HCT116 (cell line): ENCODE data around the gene RPTOR. TPM values are rescaled to one million over a fixed set of nuclear protein-coding genes. Genes with fewer than 3 reads are reported as not detected.

ENCODE experiments used
- ATAC-seq: fragments of 200-7000 bp; cut with Tn5 transposase; 2 replicates; pipeline ENCODE4 v1.9.1; 2020; ENCODE audit warnings: mild to moderate bottlenecking, moderate library complexity
- BruUV-seq: library from RNA; stranded (reverse); fragments of 400-500 nt; replicated peaks from 2 replicates; lab custom pipeline; 2021; lab: Mats Ljungman, UMichigan
- CTCF ChIA-PET: fragments of 300-600 bp; sonication (Branson Sonifier 250); formaldehyde crosslinking; loops from one replicate; lab custom pipeline; 2021; ENCODE audit warnings: antibody characterized with exemption; lab: Charles Lee
- POLR2A ChIA-PET: fragments of 300-600, 350-600 bp; sonication (Branson Sonifier 250); formaldehyde crosslinking; loops from one replicate; lab custom pipeline; 2021; ENCODE audit warnings: antibody characterized with exemption; lab: Charles Lee
- RAD21 ChIA-PET, 2 experiments: fragments of 300-600 bp; sonication (Branson Sonifier 250); formaldehyde crosslinking; loops; one replicate each; lab custom pipeline; 2023; ENCODE audit warnings: low total read pairs in 2 of 2; ENCODE audit not compliant: uncharacterized antibody in 2 of 2, unreplicated experiment in 2 of 2, low non-redundant PET in 1 of 2; lab: Charles Lee
- DNase-seq: peaks from one replicate; pipeline ENCODE4 v3.0.0-alpha.2; 2010; ENCODE audit warnings: low read depth, low spot score
- H2AFZ ChIP-seq: fragments of 200-600 bp; shearing (Covaris generic), sonication (generic); 2 replicates; pipeline ENCODE4 v1.6.1; 2017; ENCODE audit warnings: low read depth, mixed run types, mixed read lengths, antibody characterized with exemption, low read length; ENCODE audit not compliant: poor library complexity, severe bottlenecking
- H3K27ac ChIP-seq: 2 replicates; pipeline ENCODE4 v1.5.1; 2012; ENCODE audit warnings: low read depth, low read length
- H3K27me3 ChIP-seq: fragments of 200-600 bp; sonication (generic); 2 replicates; pipeline ENCODE4 v1.6.1; 2016; ENCODE audit warnings: mixed run types, low read length, mixed read lengths; ENCODE audit not compliant: insufficient read depth
- H3K36me3 ChIP-seq, 2 experiments: fragments of 200-500 bp in 1 of 2; fragments of 200-600 bp in 1 of 2; sonication (Bioruptor generic) in 1 of 2; sonication (generic) in 1 of 2; 2 replicates each; pipeline versions ENCODE4 v1.5.1 to v1.6.1; 2014 to 2016; ENCODE audit warnings: low read length in 2 of 2, inconsistent platforms in 1 of 2, mixed read lengths in 1 of 2, mixed run types in 1 of 2; ENCODE audit not compliant: insufficient read depth in 2 of 2, control insufficient read depth in 1 of 2
- H3K4me1 ChIP-seq, 2 experiments: fragments of 200-600 bp in 1 of 2; sonication (generic) in 1 of 2; 2 replicates each; pipeline versions ENCODE4 v1.5.1 to v1.6.1; 2012 to 2017; ENCODE audit warnings: low read length in 2 of 2, inconsistent platforms in 1 of 2, mild to moderate bottlenecking in 1 of 2, mixed read lengths in 1 of 2, mixed run types in 1 of 2, moderate library complexity in 1 of 2; ENCODE audit not compliant: insufficient read depth in 2 of 2, control insufficient read depth in 1 of 2
- H3K4me2 ChIP-seq: fragments of 200-600 bp; sonication (generic); 2 replicates; pipeline ENCODE4 v1.6.1; 2017; ENCODE audit warnings: mixed run types, low read length, mixed read lengths
- H3K4me3 ChIP-seq, 2 experiments: fragments of 200-600 bp in 1 of 2; sonication (generic) in 1 of 2; replicated peaks in 1 of 2; 2 replicates each; pipeline ENCODE4 v1.5.1; 2011 to 2016; ENCODE audit warnings: low read length in 2 of 2, control low read depth in 1 of 2, low read depth in 1 of 2, mild to moderate bottlenecking in 1 of 2, mixed read lengths in 1 of 2, mixed run types in 1 of 2
- H3K79me2 ChIP-seq: fragments of 200-600 bp; sonication (generic); 2 replicates; pipeline ENCODE4 v1.6.1; 2017; ENCODE audit warnings: mild to moderate bottlenecking, mixed run types, low read length, moderate library complexity, mixed read lengths; ENCODE audit not compliant: insufficient read depth
- H3K9ac ChIP-seq: fragments of 200-600 bp; sonication (generic); 2 replicates; pipeline ENCODE4 v1.6.1; 2016; ENCODE audit warnings: low read length, mixed read lengths
- H3K9me2 ChIP-seq: fragments of 200-600 bp; sonication (generic), shearing (Covaris generic); 2 replicates; pipeline ENCODE4 v1.6.1; 2017; ENCODE audit warnings: mixed run types, mild to moderate bottlenecking, moderate library complexity; ENCODE audit not compliant: insufficient read depth
- H3K9me3 ChIP-seq, 2 experiments: fragments of 200-500 bp in 1 of 2; fragments of 200-600 bp in 1 of 2; sonication (Bioruptor generic) in 1 of 2; sonication (generic) in 1 of 2; 2 replicates each; pipeline ENCODE4 v1.6.1; 2014 to 2017; ENCODE audit warnings: low read length in 2 of 2, mixed read lengths in 2 of 2, inconsistent platforms in 1 of 2, low read depth in 1 of 2, mild to moderate bottlenecking in 1 of 2, mixed run types in 1 of 2, moderate library complexity in 1 of 2; ENCODE audit not compliant: control insufficient read depth in 1 of 2, insufficient read depth in 1 of 2
- H4K20me1 ChIP-seq: fragments of 200-600 bp; sonication (generic), shearing (Covaris generic); 2 replicates; pipeline ENCODE4 v1.6.1; 2017; ENCODE audit warnings: mixed run types, mild to moderate bottlenecking, moderate library complexity; ENCODE audit not compliant: insufficient read depth
- CBX3 ChIP-seq: IDR thresholded peaks from 2 replicates; pipeline ENCODE4 v1.6.1; 2012; ENCODE audit warnings: low read depth
- CEBPB ChIP-seq: IDR thresholded peaks from 2 replicates; pipeline ENCODE4 v1.6.1; 2012; ENCODE audit warnings: low read depth
- EGR1 ChIP-seq: IDR thresholded peaks from 2 replicates; pipeline ENCODE4 v1.6.1; 2012; ENCODE audit warnings: low read depth
- ELF1 ChIP-seq: IDR thresholded peaks from 2 replicates; pipeline ENCODE4 v1.6.1; 2012; ENCODE audit warnings: low read depth, borderline replicate concordance
- EZH2phosphoT487 ChIP-seq: fragments of 200-600 bp; IDR thresholded peaks from 2 replicates; pipeline ENCODE4 v1.6.1; 2018; ENCODE audit warnings: antibody characterized with exemption, borderline replicate concordance
- FOSL1 ChIP-seq: IDR thresholded peaks from 2 replicates; pipeline ENCODE4 v1.6.1; 2012; ENCODE audit warnings: low read depth
- JUND ChIP-seq: IDR thresholded peaks from 2 replicates; pipeline ENCODE4 v1.6.1; 2012
- TCF7L2 ChIP-seq: IDR thresholded peaks from 2 replicates; pipeline ENCODE4 v1.7.0; 2011; ENCODE audit warnings: borderline replicate concordance, inconsistent platforms; ENCODE audit not compliant: insufficient read depth, insufficient read length; ENCODE audit errors: extremely low read depth
- YY1 ChIP-seq: IDR thresholded peaks from 2 replicates; pipeline ENCODE4 v1.6.1; 2011; ENCODE audit warnings: low read length, low read depth, moderate library complexity, mild to moderate bottlenecking; ENCODE audit not compliant: insufficient replicate concordance; ENCODE audit errors: extremely low read depth
- ZNF274 ChIP-seq: fragments of 200-500 bp; sonication (Bioruptor generic); IDR thresholded peaks from 2 replicates; pipeline ENCODE4 v1.6.1; 2014; ENCODE audit warnings: mild to moderate bottlenecking, low read depth, low read length, inconsistent platforms
- intact Hi-C: fragments of 100-400 bp; cut with micrococcal nuclease; formaldehyde crosslinking; loops from 2 replicates; pipeline ENCODE4 v1.10.0; 2022
- total RNA-seq: library from RNA; stranded (reverse); gene quantifications from one replicate; pipeline ENCODE4 v1.2.1, GENCODE V29; 2021; ENCODE audit not compliant: unreplicated experiment
- TF ChIP-seq, protein P1 (sequence below): IDR thresholded peaks from 2 replicates; pipeline ENCODE4 v1.6.1; 2011; ENCODE audit warnings: mild to moderate bottlenecking, low read length, moderate library complexity; ENCODE audit not compliant: insufficient replicate concordance; ENCODE audit errors: extremely low read depth

Gene RPTOR
- total RNA-seq, 1 experiment from 2014 or later = 69.5 TPM

GRCh38 chr17:80802626-80803450 is 258.2 kb downstream of the RPTOR start (continued):
- TF ChIP-seq, protein P1, sequence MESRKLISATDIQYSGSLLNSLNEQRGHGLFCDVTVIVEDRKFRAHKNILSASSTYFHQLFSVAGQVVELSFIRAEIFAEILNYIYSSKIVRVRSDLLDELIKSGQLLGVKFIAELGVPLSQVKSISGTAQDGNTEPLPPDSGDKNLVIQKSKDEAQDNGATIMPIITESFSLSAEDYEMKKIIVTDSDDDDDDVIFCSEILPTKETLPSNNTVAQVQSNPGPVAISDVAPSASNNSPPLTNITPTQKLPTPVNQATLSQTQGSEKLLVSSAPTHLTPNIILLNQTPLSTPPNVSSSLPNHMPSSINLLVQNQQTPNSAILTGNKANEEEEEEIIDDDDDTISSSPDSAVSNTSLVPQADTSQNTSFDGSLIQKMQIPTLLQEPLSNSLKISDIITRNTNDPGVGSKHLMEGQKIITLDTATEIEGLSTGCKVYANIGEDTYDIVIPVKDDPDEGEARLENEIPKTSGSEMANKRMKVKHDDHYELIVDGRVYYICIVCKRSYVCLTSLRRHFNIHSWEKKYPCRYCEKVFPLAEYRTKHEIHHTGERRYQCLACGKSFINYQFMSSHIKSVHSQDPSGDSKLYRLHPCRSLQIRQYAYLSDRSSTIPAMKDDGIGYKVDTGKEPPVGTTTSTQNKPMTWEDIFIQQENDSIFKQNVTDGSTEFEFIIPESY = no peak

GRCh38 chr17:80803451-80804428 is 259.1 kb downstream of the RPTOR start:
- Histone ChIP-seq H3K9me2 (no peaks in the 10 kb centered on the region), H3K4me2 (no peak overlapping the region), H3K27ac (no peak overlapping the region), H2AFZ (no peak overlapping the region), H3K27me3 (no peaks in the 10 kb centered on the region), H3K4me3 (no peak overlapping the region), H3K36me3 (peaks cover 0 to 7% of the 10 kb centered on the region in 2 experiments; a peak in 1 of 4 replicates)
- ATAC-seq (no peak), DNase-seq (no peak)
- CTCF ChIA-PET = no interaction called here
- POLR2A ChIA-PET = no interaction called here
- intact Hi-C loops = no loop called here
- TF ChIP-seq EZH2phosphoT487 (no peak), EGR1 (no peak), JUND (no peak), CBX3 (no peak), TCF7L2 (no peak), FOSL1 (no peak), YY1 (no peak), ELF1 (no peak), CEBPB (no peak), ZNF274 (no peak)
- TF ChIP-seq, protein P1 = no peak
- TF ChIP-seq, all 23 proteins: peak for 0
- BruUV-seq = no TSS peak
- Histone ChIP-seq H3K9ac (no peak overlapping the region), H3K9me3 (peaks cover 5 to 9% of the 10 kb centered on the region in 2 experiments; a peak in 3 of 4 replicates), H4K20me1 (no peaks in the 10 kb centered on the region), H3K4me1 (no peaks in the 10 kb centered on the region), H3K79me2 (no peaks in the 10 kb centered on the region)
- RAD21 ChIA-PET = no interaction called here
